WTC11 (cell line): Measurements from ENCODE around the gene CARMIL3. TPM values are rescaled to one million over a fixed set of nuclear protein-coding genes. Genes with fewer than 3 reads are reported as not detected.

ENCODE experiments used
- CREM ChIP-seq: sonication (generic); formaldehyde crosslinking; IDR thresholded peaks from 2 replicates; pipeline ENCODE4 v1.8.1; 2022; ENCODE audit warnings: mild to moderate bottlenecking, missing genetic modification reagents, moderate library complexity
- ESRRA ChIP-seq: sonication (generic); formaldehyde crosslinking; IDR thresholded peaks from 2 replicates; pipeline ENCODE4 v1.8.1; 2022; ENCODE audit warnings: mild to moderate bottlenecking, missing genetic modification reagents, borderline replicate concordance
- FOXK1 ChIP-seq: sonication (generic); formaldehyde crosslinking; IDR thresholded peaks from 2 replicates; pipeline ENCODE4 v1.8.0; 2022; ENCODE audit warnings: mild to moderate bottlenecking, moderate library complexity, missing genetic modification reagents
- FOXP1 ChIP-seq: sonication (generic); formaldehyde crosslinking; IDR thresholded peaks from 2 replicates; pipeline ENCODE4 v1.8.0; 2022; ENCODE audit warnings: missing genetic modification reagents, mild to moderate bottlenecking, moderate library complexity, borderline replicate concordance
- GABPB1 ChIP-seq: sonication (generic); formaldehyde crosslinking; IDR thresholded peaks from 2 replicates; pipeline ENCODE4 v1.8.1; 2023; ENCODE audit warnings: mild to moderate bottlenecking, missing genetic modification reagents
- GTF2I ChIP-seq: fragments of 250-450 bp; sonication (Bioruptor Pico); conservative IDR thresholded peaks from 2 replicates; pipeline ENCODE4 v1.4.0; 2021; ENCODE audit warnings: mild to moderate bottlenecking
- JUN ChIP-seq: sonication (generic); formaldehyde crosslinking; IDR thresholded peaks from 2 replicates; pipeline ENCODE4 v1.8.0; 2023; ENCODE audit warnings: mild to moderate bottlenecking, missing genetic modification reagents
- NFE2L1 ChIP-seq: sonication (generic); formaldehyde crosslinking; IDR thresholded peaks from 2 replicates; pipeline ENCODE4 v1.8.1; 2023; ENCODE audit warnings: missing genetic modification reagents
- NFYB ChIP-seq: sonication (generic); formaldehyde crosslinking; conservative IDR thresholded peaks from 2 replicates; pipeline ENCODE4 v1.8.0; 2022; ENCODE audit warnings: low read depth, missing genetic modification reagents
- SMAD4 ChIP-seq: sonication (generic); formaldehyde crosslinking; IDR thresholded peaks from 2 replicates; pipeline ENCODE4 v1.8.0; 2022; ENCODE audit warnings: mild to moderate bottlenecking, missing genetic modification reagents
- SP1 ChIP-seq: sonication (generic); formaldehyde crosslinking; conservative IDR thresholded peaks from 2 replicates; pipeline ENCODE4 v1.8.1; 2022; ENCODE audit warnings: missing genetic modification reagents
- TP53 ChIP-seq: sonication (generic); formaldehyde crosslinking; IDR thresholded peaks from 2 replicates; pipeline ENCODE4 v1.8.1; 2023; ENCODE audit warnings: mild to moderate bottlenecking, missing genetic modification reagents
- ZNF219 ChIP-seq: sonication (generic); formaldehyde crosslinking; IDR thresholded peaks from 2 replicates; pipeline ENCODE4 v1.8.0; 2023; ENCODE audit warnings: missing genetic modification reagents, mild to moderate bottlenecking, borderline replicate concordance
- ZNF232 ChIP-seq: sonication (generic); formaldehyde crosslinking; IDR thresholded peaks from 2 replicates; pipeline ENCODE4 v1.8.0; 2022; ENCODE audit warnings: mild to moderate bottlenecking, missing genetic modification reagents
- ZNF416 ChIP-seq: fragments of 250-450 bp; sonication (Bioruptor Pico); IDR thresholded peaks from 2 replicates; pipeline ENCODE4 v1.9.0; 2021; ENCODE audit warnings: mild to moderate bottlenecking, inconsistent platforms
- ZNF671 ChIP-seq: fragments of 250-450 bp; sonication (Bioruptor Pico); IDR thresholded peaks from 2 replicates; pipeline ENCODE4 v1.8.0; 2021; ENCODE audit warnings: mild to moderate bottlenecking
- total RNA-seq: library from RNA; stranded (reverse); gene quantifications from 3 replicates; pipeline ENCODE4 v1.2.3, GENCODE V29; 2021
- TF ChIP-seq, protein P1 (sequence below): fragments of 250-450 bp; sonication (Bioruptor Pico); IDR thresholded peaks from 2 replicates; pipeline ENCODE4 v1.9.0; 2021; ENCODE audit warnings: mild to moderate bottlenecking
- TF ChIP-seq, protein P2 (sequence below): sonication (generic); formaldehyde crosslinking; IDR thresholded peaks from 2 replicates; pipeline ENCODE4 v1.8.1; 2022; ENCODE audit warnings: mild to moderate bottlenecking, moderate library complexity, missing genetic modification reagents
- TF ChIP-seq, protein P3 (sequence below): fragments of 250-450 bp; sonication (Bioruptor Pico); IDR thresholded peaks from 2 replicates; pipeline ENCODE4 v1.9.0; 2021; ENCODE audit warnings: moderate library complexity, mild to moderate bottlenecking, inconsistent platforms, borderline replicate concordance
- TF ChIP-seq, protein P4 (sequence below): sonication (generic); formaldehyde crosslinking; IDR thresholded peaks from 2 replicates; pipeline ENCODE4 v1.8.1; 2023; ENCODE audit warnings: mild to moderate bottlenecking, missing genetic modification reagents
- TF ChIP-seq, protein P5 (sequence below): sonication (generic); formaldehyde crosslinking; IDR thresholded peaks from 2 replicates; pipeline ENCODE4 v1.8.1; 2023; ENCODE audit warnings: mild to moderate bottlenecking, moderate library complexity, missing genetic modification reagents
- TF ChIP-seq, protein P6 (sequence below): fragments of 250-450 bp; sonication (Bioruptor Pico); IDR thresholded peaks from 2 replicates; pipeline ENCODE4 v1.9.0; 2021; ENCODE audit warnings: mild to moderate bottlenecking, borderline replicate concordance
- TF ChIP-seq, protein P7 (sequence below): sonication (generic); formaldehyde crosslinking; IDR thresholded peaks from 2 replicates; pipeline ENCODE4 v1.8.1; 2022; ENCODE audit warnings: low read depth, missing genetic modification reagents, borderline replicate concordance
- TF ChIP-seq, protein P8 (sequence below): sonication (generic); formaldehyde crosslinking; IDR thresholded peaks from 2 replicates; pipeline ENCODE4 v1.8.0; 2023; ENCODE audit warnings: mild to moderate bottlenecking, missing genetic modification reagents

Gene CARMIL3
- total RNA-seq, 1 experiment from 2014 or later = 13.0 TPM

DNA sequence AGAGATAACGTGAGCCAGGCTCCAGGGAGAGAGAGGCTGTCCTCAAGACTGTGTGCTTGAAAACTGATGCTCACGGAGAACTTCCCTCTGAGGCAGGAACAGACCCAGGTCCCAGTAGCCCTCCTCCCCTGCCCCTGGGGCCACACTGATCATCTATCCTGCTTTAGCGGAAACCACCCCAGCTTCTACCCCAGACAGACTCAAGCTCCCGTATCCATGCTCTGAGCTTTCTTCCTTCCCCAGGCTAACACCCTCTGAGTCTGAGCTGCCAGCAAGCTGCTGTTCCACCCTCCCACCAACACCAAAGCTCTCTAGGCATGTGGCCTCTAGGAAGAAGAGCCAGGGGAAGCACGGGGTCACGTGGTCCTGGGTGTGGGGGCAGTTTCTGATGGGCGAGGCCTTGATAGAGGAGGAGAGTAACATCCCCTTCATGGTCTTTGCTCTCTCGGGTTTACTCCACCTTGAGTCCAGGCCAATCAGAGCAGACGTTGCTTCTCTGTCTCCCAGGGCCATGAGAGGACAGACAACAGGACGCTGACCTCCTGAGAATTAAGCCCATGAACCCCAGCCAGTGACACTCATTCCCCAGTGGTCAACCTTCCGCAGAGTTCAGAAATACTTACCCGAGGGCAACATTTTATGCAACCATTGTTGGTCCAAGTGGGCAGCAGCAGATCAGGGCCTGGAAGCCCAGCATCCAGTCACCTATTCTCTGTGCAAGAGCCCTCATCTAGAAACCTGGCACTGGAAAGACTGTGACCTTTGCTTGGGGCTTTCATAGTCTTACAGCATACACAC, 43.7 kb downstream of the CARMIL3 start (continued):
- TF ChIP-seq CREM (no peak), NFE2L1 (0 out of 2 replicates have a peak, but pooled peaks have one; percentile 78), ZNF232 (CRISPR knock-in tag) (peak; percentile 34; the same call in 1 of the 2 replicates), TP53 (CRISPR knock-in tag) (no peak), GTF2I (CRISPR knock-in tag) (no peak), SMAD4 (CRISPR knock-in tag) (no peak), ESRRA (CRISPR knock-in tag) (no peak), GABPB1 (CRISPR knock-in tag) (peak; percentile 96), JUN (no peak), ZNF219 (no peak), FOXK1 (CRISPR knock-in tag) (peak; percentile 43; the same call in 1 of the 2 replicates), ZNF671 (CRISPR knock-in tag) (no peak), NFYB (CRISPR knock-in tag) (peak; percentile 6; the same call in 1 of the 2 replicates), FOXP1 (CRISPR knock-in tag) (peak; percentile 57; the same call in 1 of the 2 replicates), SP1 (peak; percentile 54; the same call in 1 of the 2 replicates), ZNF416 (CRISPR knock-in tag) (no peak)
- TF ChIP-seq, protein P1, sequence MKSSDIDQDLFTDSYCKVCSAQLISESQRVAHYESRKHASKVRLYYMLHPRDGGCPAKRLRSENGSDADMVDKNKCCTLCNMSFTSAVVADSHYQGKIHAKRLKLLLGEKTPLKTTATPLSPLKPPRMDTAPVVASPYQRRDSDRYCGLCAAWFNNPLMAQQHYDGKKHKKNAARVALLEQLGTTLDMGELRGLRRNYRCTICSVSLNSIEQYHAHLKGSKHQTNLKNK (CRISPR knock-in tag) = no peak
- TF ChIP-seq, protein P2, sequence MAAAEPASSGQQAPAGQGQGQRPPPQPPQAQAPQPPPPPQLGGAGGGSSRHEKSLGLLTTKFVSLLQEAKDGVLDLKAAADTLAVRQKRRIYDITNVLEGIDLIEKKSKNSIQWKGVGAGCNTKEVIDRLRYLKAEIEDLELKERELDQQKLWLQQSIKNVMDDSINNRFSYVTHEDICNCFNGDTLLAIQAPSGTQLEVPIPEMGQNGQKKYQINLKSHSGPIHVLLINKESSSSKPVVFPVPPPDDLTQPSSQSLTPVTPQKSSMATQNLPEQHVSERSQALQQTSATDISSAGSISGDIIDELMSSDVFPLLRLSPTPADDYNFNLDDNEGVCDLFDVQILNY (CRISPR knock-in tag) = no peak
- TF ChIP-seq, protein P3, sequence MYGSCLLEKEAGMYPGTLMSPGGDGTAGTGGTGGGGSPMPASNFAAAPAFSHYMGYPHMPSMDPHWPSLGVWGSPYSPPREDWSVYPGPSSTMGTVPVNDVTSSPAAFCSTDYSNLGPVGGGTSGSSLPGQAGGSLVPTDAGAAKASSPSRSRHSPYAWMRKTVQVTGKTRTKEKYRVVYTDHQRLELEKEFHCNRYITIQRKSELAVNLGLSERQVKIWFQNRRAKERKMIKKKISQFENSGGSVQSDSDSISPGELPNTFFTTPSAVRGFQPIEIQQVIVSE = no peak
- TF ChIP-seq, protein P4, sequence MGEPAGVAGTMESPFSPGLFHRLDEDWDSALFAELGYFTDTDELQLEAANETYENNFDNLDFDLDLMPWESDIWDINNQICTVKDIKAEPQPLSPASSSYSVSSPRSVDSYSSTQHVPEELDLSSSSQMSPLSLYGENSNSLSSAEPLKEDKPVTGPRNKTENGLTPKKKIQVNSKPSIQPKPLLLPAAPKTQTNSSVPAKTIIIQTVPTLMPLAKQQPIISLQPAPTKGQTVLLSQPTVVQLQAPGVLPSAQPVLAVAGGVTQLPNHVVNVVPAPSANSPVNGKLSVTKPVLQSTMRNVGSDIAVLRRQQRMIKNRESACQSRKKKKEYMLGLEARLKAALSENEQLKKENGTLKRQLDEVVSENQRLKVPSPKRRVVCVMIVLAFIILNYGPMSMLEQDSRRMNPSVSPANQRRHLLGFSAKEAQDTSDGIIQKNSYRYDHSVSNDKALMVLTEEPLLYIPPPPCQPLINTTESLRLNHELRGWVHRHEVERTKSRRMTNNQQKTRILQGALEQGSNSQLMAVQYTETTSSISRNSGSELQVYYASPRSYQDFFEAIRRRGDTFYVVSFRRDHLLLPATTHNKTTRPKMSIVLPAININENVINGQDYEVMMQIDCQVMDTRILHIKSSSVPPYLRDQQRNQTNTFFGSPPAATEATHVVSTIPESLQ = no peak
- TF ChIP-seq, protein P5, sequence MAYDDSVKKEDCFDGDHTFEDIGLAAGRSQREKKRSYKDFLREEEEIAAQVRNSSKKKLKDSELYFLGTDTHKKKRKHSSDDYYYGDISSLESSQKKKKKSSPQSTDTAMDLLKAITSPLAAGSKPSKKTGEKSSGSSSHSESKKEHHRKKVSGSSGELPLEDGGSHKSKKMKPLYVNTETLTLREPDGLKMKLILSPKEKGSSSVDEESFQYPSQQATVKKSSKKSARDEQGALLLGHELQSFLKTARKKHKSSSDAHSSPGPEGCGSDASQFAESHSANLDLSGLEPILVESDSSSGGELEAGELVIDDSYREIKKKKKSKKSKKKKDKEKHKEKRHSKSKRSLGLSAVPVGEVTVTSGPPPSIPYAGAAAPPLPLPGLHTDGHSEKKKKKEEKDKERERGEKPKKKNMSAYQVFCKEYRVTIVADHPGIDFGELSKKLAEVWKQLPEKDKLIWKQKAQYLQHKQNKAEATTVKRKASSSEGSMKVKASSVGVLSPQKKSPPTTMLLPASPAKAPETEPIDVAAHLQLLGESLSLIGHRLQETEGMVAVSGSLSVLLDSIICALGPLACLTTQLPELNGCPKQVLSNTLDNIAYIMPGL (CRISPR knock-in tag) = 0 out of 2 replicates have a peak, but pooled peaks have one; percentile 12
- TF ChIP-seq, protein P6, sequence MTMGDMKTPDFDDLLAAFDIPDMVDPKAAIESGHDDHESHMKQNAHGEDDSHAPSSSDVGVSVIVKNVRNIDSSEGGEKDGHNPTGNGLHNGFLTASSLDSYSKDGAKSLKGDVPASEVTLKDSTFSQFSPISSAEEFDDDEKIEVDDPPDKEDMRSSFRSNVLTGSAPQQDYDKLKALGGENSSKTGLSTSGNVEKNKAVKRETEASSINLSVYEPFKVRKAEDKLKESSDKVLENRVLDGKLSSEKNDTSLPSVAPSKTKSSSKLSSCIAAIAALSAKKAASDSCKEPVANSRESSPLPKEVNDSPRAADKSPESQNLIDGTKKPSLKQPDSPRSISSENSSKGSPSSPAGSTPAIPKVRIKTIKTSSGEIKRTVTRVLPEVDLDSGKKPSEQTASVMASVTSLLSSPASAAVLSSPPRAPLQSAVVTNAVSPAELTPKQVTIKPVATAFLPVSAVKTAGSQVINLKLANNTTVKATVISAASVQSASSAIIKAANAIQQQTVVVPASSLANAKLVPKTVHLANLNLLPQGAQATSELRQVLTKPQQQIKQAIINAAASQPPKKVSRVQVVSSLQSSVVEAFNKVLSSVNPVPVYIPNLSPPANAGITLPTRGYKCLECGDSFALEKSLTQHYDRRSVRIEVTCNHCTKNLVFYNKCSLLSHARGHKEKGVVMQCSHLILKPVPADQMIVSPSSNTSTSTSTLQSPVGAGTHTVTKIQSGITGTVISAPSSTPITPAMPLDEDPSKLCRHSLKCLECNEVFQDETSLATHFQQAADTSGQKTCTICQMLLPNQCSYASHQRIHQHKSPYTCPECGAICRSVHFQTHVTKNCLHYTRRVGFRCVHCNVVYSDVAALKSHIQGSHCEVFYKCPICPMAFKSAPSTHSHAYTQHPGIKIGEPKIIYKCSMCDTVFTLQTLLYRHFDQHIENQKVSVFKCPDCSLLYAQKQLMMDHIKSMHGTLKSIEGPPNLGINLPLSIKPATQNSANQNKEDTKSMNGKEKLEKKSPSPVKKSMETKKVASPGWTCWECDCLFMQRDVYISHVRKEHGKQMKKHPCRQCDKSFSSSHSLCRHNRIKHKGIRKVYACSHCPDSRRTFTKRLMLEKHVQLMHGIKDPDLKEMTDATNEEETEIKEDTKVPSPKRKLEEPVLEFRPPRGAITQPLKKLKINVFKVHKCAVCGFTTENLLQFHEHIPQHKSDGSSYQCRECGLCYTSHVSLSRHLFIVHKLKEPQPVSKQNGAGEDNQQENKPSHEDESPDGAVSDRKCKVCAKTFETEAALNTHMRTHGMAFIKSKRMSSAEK (CRISPR knock-in tag) = peak; percentile 44; the same call in 1 of the 2 replicates
- TF ChIP-seq, protein P7, sequence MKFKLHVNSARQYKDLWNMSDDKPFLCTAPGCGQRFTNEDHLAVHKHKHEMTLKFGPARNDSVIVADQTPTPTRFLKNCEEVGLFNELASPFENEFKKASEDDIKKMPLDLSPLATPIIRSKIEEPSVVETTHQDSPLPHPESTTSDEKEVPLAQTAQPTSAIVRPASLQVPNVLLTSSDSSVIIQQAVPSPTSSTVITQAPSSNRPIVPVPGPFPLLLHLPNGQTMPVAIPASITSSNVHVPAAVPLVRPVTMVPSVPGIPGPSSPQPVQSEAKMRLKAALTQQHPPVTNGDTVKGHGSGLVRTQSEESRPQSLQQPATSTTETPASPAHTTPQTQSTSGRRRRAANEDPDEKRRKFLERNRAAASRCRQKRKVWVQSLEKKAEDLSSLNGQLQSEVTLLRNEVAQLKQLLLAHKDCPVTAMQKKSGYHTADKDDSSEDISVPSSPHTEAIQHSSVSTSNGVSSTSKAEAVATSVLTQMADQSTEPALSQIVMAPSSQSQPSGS (CRISPR knock-in tag) = no peak
- TF ChIP-seq, protein P8, sequence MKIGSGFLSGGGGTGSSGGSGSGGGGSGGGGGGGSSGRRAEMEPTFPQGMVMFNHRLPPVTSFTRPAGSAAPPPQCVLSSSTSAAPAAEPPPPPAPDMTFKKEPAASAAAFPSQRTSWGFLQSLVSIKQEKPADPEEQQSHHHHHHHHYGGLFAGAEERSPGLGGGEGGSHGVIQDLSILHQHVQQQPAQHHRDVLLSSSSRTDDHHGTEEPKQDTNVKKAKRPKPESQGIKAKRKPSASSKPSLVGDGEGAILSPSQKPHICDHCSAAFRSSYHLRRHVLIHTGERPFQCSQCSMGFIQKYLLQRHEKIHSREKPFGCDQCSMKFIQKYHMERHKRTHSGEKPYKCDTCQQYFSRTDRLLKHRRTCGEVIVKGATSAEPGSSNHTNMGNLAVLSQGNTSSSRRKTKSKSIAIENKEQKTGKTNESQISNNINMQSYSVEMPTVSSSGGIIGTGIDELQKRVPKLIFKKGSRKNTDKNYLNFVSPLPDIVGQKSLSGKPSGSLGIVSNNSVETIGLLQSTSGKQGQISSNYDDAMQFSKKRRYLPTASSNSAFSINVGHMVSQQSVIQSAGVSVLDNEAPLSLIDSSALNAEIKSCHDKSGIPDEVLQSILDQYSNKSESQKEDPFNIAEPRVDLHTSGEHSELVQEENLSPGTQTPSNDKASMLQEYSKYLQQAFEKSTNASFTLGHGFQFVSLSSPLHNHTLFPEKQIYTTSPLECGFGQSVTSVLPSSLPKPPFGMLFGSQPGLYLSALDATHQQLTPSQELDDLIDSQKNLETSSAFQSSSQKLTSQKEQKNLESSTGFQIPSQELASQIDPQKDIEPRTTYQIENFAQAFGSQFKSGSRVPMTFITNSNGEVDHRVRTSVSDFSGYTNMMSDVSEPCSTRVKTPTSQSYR (CRISPR knock-in tag) = peak; percentile 82; the same call in 1 of the 2 replicates
